GM19240 (cell line): ENCODE measurements around the gene FCSK.
"Not testable (repeated sequence)": the region's sequence is repeated elsewhere in the genome, so short reads cannot be mapped to it uniquely, and the experiment has no call there.

Experiments
- DNase-seq: peaks from one replicate; pipeline ENCODE4 v3.0.0; 2011; ENCODE audit warnings: low spot score; ENCODE audit not compliant: insufficient read length

The FCSK gene

DNA sequence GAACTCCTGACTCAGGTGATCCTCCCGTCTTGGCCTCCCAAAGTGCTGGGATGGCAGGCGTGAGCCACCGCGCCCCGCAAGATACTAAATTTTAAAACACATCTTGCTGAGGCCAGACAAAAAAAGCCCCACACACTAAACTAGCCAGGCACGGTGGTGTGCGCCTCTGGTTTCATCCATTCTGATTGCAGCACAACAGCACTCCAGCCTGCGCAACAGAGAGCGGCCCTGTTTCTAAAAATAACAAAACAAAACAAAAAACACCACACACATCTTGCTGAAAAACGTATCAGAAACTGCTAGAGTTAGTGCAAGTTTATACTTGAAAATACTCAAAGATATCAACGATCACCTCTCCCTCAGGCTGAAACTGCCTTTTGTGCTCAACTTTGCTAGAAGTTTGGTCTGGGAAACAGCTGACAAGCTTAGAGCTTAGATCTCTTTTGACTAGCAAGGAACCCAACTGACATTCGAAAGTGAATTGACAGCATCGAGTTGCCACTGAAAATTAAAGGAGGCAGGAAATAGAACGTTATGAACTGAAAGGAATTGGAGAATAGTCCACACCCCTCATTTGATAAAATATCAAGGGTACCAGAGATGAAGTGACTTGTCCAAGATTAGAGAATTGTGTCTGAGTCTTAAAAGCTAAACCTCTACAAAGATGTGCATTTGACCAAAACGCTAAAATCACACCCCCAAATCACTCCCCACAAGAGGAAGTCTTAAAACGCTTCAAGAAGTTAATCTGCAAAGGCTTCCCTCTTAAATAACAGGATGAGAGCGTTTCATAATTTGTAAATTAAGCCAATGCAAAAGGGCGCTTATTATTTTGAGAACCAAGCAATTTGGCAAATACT is 68.1 kb downstream of the FCSK start:
- no peak for DNase-seq

DNA sequence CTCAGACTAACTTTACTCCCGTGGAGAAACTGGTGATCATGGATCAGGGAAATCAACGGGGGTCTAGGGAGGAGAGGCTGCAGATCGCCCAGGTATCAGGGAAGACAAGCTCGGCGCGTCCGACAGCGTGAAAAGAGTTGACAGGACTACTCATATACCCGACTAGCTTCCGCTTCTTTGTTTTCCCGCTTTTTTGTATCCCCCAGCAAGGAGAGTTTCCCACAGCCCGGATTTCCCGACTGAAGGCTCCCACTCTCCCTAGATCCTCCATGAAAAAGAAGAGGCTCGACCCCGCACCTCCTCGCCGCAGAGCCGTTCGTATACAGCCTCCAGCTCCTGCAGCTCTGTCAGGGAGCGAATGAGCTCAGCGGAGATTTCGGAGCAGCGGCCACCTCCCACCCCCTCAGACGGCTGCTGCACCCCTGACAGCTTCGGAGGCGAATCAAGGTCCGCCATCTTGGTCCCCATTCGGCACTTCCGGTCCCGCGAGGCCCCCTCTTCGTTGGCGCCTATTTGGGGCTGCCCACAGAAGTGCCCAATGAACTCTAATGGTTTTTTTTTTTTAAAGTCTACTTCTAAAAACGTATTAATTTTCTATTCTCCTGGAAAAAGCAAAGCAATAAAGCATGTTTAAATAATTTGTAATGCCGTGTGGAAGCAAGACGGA is 68.8 kb downstream of the FCSK start, which contains the start of gene COG4:
Gene COG4, minus strand, starts transcription at position 479 of the 667 bp plus-strand sequence. Its CDS starts 11 bp downstream, at position 468.
- peak; percentile 69 for DNase-seq

DNA sequence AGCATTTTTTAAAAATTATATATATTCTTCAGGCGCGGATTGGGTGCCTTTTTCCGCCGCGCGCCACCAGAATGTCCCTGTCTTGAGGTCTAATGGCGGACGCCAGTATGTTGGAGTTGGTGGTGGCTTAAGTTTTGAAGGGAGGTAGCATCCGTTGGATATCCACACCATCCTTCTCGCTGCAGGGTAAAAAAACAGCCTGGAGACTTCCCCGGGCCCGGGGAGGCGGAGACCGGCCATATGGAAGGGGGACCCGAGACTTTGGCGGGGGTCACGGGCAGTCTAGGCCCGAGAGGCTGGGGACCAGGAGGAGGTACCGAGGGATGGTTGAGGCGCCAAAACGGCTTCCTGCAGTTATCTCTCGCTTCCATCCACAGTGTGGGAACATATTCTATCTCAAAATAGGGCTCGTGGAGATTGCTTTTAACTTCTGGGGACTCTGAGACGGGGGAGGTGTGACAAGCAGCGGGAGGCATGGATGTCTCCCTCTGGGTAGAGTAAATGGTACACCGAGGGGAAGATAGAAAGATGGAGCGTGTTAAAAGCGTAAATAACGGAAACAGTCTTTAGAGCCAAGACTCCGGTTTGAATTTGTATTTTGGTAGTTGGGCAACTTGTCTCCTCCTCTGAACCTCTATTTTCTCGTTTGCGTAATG is 69.5 kb downstream of the FCSK start, which contains the start of gene SF3B3:
Gene SF3B3, plus strand, starts transcription at position 74 of the 656 bp plus-strand sequence. CDS start 2,841 bp downstream, outside the sequence.
- no peak for DNase-seq

GRCh38 chr16:70524399-70524825 is 70.0 kb downstream of the FCSK start:
- not testable (repeated sequence) for DNase-seq

DNA sequence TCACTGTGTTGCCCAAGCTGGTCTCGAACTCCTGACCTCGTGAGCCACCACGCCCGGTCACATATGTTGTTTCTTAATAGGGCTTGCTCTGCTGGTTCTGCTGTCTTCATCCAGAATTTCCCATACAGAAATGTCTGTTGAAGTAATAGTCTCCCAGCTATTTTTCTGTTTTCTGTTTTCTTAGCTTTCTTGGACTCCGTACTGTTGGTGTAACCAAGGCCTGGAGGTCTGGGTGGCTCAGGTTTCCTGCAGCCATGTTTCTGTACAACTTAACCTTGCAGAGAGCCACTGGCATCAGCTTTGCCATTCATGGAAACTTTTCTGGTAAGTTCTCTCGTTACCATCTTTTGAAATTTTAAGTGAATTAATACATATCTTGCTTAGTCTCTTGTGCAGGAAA is 72.0 kb downstream of the FCSK start:
- no peak for DNase-seq

DNA sequence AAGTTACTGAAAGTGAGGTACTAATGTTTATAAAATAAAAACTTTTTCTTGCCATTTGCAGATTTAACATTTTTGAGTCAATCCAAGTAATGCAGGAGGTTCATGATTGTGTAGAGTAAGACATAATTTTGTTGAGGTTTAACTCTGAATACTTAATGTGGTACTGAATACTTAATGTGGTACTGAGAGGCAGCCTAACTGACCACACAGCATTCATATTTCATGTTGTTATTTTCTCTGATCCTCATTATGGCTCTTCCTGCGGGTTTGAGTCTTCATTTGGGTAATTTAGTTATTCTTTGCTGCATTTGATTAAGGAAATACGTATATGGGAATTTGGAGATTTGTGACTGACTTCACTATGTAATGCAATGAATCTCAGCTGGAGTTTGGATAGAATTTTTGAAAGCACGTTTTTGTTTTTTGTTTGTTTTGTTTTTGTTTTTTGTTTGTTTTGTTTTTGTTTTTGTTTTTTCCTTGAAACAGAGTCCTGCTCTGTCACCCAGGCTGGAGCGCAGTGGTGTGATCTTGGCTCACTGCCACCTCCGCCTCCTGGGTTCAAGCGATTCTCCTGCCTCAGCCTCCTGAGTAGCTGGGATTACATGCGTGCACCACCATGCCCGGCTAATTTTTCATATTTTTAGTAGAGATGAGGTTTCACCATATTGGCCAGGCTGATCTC is 73.1 kb downstream of the FCSK start:
- DNase-seq: no peak

GRCh38 chr16:70529051-70529777 is 74.8 kb downstream of the FCSK start:
- no peak for DNase-seq
